ENCODE measurements around the gene SCN9A.

DNA sequence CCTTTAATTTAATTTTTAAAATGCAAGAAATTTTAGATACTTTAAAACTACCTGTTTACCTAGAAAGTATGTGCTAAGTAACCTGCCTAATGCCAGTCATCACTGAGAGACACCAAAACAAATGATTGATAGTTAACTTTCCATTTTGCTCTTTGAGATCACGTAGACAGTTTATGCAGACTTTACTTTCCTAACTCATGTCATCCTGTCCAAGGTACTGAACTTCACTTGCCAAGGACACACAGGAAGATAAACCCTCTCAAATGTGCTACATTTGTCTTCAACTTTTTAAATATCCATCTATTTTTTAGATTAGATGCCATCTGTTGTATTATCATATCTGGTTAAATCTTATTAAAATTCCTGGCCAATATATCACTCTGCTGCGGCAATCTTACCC lies 227.9 kb downstream of the SCN9A start:
- TF ChIP-seq POLR2A (IDR thresholded peaks at IDR 0.05) (no peak), POLR2AphosphoS5 (IDR thresholded peaks at IDR 0.05) (no peak)
- TF ChIP-seq, protein P1, sequence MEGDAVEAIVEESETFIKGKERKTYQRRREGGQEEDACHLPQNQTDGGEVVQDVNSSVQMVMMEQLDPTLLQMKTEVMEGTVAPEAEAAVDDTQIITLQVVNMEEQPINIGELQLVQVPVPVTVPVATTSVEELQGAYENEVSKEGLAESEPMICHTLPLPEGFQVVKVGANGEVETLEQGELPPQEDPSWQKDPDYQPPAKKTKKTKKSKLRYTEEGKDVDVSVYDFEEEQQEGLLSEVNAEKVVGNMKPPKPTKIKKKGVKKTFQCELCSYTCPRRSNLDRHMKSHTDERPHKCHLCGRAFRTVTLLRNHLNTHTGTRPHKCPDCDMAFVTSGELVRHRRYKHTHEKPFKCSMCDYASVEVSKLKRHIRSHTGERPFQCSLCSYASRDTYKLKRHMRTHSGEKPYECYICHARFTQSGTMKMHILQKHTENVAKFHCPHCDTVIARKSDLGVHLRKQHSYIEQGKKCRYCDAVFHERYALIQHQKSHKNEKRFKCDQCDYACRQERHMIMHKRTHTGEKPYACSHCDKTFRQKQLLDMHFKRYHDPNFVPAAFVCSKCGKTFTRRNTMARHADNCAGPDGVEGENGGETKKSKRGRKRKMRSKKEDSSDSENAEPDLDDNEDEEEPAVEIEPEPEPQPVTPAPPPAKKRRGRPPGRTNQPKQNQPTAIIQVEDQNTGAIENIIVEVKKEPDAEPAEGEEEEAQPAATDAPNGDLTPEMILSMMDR (IDR thresholded peaks at IDR 0.05), result no peak
